Stimulated activated CD4-positive, alpha-beta T cell treated with anti-CD3 and anti-CD28 coated beads, Interleukin-15, amount 100 ng/mL, for 24 hours (primary cell): ENCODE results near the gene RBCK1.

Source experiments
- DNase-seq: peaks from one replicate; pipeline ENCODE4 v3.0.0-alpha.2; 2020

The RBCK1 gene

DNA sequence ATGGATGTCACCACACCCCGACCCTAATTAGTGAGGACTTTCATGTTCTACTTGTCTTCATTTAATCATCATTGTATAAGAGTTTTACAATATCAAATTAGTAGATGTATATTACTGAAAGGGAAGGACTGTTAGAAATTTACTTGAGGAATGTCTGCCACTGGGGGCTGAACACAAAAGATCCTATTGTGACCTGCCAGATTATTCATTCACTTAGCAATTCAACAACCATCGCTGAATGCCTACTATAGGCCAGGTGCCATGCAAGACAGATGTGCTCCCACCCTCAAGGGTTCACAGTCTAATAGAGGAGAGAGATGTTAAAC lies 8.0 kb upstream of the RBCK1 start:
- DNase-seq: no peak

DNA sequence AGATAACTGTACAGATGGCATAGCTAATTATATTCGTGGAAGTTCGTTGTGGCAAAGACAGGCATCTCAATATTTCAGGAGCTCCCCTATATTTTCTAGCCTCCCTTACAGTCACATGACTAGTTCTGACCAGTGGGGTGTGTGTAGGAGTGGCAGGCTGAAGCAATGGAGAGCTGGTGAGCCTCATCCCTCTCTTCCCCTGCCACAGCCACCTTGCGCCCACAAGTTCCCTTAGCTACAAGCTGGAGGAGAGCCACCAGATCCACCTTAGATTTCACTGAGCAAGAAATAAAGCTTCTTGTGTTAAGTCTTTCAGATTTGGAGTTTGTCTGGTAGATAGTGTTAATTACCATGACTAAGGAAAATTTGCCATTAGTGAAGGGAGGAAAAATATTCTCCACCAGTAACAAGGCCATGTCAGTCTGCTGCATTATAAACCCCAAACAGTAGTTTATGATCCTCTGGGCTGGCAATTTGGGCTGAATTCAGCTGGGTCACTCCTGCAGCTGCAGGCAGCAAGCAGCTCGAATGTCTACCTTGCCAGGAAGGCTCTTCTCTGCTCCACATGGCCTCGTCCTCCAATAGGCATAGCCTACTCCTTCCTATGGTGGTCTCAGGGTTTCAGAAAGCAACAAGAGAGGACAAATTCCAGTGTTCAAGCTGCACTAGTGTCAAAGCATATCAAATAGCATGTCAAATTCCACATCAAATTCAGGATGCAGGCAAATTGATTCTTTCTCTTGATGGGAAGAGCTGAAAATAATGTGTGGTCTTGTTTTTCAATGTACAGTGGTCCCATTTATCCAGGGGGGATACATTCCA lies 7.4 kb upstream of the RBCK1 start:
- DNase-seq: no peak

DNA sequence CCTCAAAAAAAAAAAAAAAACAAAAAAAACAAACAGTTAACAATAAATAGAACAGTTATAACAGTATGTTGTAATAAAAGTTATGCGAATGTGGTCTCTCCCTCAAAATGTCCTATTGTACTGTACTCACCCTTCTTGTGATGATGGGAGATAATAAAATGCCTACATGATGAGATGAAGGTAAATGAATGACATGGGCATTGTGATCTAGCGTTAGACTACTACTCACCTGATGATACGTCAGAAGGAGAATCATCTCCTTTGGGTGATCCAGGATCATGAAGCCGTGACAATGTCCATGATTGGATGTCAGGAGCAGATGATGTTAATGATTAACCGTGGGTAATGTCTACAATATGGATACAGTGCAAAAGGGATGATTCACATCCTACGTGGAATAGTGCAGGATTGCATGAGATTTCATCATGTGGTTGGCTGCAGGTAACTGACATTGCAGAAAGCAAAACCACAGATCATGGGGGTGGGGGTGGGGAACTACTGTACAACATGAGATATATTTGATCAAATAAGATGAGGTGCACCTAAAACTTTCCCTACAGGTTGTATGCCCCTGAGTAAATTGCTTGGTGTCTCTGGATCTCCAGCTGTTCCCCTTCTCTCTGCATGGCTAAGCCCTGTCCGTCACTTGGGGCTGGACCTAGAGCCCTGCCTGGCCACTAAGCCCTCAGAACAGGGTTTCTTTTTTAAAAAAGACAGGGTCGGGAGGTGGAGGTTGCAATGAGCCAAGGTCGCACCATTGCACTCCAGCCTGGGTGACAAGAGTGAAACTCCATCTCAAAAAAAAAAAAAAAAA lies 6.2 kb upstream of the RBCK1 start:
- no peak for DNase-seq

DNA sequence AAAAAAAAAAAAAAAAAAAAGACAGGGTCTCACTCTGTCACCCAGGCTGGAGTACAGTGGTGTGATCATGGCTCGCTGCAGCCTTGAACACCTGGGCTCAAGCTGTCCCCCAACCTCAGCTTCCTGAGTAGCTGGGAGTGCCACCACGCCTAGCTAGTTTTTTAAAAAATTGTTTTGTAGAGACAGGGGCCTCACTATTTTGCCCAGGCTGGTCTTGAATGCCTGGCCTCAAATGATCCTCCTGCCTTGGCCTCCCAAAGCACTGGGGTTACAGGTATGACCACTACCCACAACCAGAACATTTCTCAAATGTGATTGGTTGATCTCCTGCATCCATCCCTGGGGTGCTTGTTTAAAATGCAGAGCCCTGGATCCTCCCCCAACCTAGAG lies 5.6 kb upstream of the RBCK1 start:
- DNase-seq: no peak

DNA sequence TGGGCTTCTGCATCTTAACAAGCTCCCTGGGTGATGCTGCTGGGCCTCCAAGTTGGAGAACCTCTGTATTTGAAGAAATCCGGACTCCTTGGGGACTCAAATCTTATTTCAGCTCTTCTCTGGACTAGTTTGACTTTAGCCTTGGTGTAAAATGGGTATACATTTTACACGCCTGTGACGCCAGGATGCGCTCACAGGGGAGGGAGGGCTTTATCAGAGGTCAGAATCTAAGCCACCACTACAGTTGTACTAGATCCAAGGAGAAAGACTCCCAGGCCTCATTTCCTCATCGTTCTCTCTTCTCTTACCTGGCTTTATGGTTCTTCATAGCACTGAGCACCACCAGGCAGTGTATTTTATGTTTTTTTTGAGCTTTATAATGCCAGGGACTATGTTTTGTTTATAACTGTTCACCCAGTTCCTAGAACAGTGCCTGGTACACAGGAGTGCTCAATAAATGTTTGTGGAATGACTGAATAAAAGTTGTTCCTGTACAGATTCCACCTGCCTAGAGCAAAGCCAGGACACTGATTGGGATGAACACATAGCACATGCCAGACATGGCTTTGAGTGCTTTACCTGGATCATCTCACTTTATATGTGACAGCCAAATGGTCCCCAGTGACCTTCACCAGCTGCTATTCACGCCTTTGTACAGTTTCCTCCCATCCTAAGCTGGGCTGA lies 5.1 kb upstream of the RBCK1 start:
- DNase-seq: no peak

DNA sequence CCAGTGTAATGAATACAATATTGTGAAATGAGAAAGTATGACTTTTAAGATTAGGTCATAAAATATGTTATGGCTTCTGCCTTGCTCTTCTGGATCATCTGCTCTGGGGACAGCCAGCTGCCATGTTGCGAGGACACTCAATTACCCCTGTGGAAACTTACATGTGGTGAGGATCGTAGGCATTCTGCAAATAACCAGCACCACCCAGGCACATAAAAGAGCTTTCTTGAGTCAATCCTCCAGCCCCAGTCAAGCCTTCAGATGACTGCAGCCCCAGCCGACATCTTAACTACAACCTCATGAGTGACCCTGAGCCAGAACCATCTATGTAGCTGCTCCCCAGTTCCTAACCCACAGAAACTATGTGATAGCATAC lies 4.5 kb upstream of the RBCK1 start:
- DNase-seq: no peak

DNA sequence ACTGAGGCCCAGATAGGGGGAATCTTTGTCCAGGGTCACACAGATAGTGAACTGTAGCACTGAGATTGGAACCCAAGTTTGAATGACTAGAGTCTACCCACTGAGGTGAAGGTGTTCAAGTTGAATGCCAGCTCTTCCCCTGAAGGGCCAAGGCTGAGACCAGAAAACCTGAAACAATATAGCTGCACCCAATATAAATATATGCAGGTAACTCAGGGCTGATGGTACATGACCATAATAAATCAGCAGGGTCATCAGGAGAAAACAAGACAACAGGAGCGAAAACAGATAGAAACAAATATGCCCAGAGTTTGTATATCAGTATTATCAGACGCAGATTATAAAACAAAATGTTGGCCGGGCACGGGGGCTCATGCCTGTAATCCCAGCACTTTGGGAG lies 4.0 kb upstream of the RBCK1 start:
- no peak for DNase-seq

DNA sequence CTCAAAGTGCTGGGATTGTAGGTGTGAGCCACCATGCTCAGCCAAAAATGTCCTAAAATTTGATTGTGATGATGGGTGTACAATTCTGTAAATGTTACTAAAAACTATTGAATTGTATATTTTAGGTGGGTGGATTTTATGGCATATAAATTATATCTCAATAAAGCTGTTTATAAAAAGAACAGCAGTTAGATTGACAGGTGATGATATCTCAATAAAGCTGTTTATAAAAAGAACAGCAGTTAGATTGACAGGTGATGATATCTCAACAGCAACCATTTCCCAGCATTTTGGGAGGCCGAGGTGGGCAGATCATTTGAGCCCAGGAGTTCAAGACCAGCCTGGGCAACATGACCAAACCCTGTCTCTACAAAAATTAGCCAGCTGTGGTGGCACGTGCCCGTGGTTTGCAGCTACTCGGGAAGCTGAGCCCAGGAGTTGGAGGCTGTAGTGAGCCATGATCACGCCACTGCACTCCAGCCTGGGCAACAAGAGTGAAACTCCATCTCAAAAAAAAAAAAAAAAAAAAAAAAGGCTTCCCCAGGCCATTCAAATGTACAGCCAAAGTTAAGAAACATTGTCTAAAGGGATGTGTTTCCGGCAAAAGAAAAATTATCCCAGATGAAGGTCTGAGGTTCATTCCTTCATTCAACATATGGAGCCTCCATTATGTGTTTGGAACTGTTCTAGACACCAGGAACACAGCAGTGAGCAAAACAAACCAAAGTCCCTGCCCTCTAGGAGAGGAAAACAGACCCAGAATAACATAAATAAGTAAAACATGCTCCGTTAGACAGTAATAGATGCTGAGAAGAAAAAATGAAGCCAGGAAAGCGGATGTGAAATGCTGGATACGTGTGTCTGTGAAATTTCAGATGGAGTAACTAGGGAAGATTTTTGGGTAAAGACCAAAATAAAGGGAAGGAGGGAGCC lies 1.6 kb upstream of the RBCK1 start:
- DNase-seq: no peak

DNA sequence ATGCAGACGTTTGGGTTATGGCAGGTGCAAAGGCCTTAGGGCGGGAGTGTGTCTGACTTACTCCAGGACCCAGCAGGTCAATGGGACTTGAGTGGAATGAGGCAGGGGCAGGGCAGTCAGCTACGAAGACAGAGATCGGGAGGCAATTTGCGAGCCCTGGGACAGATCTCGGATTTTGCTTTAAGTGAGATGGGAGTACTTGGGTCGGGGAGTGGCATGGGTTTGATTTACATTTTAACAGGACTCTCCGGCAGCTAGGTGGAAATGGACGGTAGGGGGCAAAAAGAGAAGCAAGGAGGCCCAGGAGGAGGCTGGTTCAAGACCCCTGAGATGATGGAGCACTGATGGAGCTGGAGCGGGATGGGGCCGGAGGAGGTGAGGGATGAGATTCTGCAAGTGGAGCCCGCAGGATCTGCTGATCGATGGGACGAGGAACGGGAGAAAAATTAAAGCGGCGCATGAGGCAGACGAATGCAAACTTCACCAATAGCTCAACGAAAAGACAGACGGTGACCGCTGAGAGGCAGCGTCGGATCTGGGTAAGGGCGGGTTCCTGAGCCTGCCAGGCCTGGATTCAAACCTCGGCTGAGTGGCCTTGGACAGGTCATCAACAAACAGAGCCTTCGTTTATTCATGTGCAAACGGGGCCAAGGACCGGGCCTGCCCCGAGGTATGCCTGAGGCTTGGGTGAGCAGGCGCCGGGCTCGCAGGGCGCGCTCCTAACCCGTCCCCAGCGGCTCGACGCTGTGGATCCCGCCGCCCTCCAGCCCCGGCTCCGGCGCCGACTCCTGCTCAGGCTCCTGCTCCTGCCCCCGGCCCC lies 756 bp upstream of the RBCK1 start:
- peak; percentile 80 for DNase-seq

DNA sequence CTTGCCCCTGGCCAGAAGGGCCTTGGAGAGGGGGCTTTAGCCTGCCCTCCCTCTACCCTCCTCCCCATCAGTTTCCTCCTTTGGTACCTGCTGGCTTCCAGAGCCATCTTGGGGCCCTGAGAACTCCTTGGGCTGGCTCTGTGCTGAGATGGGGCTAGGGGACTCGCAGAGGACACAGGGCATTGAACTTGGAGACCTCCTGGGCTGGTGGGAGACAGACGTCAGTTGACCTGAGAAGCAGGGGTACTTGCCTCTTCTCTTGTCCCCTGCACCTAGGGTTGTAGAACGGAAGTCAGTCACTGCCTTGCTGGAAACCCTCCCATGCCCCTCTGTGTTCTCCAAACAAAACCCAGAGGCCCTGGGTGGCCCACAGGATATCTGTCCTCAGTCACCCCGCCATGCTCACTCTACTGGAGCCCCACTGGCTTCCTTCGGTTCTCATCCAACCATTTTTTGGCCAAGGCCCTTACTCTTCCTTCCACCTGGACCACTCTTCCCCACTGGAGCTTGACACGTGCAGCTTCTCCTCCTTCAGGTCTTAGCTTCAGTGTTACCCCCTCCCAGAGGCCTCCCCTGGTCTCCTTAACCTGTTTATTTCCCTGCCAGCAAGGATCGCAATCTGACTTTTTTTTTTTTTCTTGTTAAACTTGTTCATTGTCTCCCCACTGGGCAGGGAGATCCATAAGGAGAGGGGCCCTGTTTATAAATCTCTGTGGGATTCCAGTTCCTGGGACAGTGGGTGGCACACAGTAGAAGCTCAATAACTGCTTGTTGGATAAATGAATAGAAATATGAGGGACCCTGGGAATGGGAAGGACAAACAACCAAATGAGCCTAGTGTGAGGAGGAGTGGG lies 971 bp downstream of the RBCK1 start:
- DNase-seq: peak; percentile 41

DNA sequence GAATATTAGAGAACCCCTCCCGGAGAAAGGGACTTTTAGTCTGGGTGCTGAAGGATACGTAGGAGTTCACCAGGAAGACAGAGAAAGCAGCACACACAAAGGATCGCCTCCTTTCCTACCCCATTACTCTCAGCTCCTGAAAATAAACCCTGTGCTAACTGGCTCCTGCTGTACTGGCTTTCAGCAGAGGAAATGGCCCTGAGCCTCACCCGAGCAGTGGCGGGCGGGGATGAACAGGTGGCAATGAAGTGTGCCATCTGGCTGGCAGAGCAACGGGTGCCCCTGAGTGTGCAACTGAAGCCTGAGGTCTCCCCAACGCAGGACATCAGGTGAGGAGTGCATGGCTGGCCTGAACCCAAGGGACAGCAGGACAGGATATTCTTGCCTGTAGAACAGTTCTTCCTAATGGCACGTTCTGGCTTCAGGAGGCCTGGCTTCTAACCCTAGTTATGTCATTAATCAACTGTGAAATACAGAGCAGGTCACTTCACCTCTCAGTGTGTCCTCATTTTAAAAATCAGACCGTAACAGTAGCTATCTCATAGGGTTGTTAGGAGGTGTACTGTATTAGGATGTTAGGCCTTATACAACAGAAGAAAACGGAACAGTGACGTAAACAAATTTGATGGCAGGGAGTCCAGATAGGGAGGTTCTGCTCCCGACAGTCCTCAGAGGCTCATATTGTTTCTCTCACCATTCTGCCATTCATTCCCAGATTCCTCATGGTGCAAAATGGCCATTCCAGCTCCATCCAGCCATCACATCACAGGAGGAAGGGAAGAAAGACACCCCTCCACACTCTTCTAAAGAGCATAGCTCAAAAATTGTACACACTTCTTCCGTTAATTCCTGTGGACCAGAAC lies 1.8 kb downstream of the RBCK1 start:
- no peak for DNase-seq

DNA sequence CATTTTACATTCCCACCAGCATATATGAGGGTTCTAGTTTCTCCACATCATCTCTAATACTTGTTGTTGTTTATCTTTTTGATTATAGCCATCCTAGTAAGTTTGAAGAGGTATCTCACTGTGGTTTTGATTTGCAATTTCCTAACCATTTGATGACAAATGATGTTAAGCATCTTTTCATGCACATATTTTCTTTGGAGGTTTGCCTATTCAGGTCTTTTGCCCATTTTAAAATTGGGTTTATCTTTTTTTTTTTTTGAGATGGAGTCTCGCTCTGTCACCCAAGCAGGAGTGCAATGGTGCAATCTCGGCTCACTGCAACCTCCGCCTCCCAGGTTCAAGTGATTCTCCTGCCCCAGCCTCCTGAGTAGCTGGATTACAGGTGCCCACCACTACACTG lies 4.0 kb downstream of the RBCK1 start:
- DNase-seq: no peak

DNA sequence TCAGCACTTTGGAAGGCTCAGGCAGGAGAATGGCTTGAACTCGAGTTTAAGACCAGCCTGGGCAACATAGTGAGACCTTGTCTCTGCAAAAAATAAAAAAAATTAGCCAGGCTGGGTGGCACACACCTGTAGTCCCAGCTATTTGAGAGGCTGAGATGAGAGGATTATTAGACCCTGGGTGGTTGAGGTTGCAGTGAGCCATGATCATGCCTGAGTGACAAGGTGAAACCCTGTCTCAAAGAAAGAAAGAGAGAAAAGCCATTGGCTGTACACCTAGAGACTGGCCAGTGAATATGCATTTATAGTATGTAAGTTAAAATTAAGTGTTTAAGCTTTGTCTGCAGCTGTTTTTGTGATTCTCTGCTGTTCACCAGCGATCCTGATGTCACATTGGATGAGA lies 6.1 kb downstream of the RBCK1 start:
- DNase-seq: no peak

DNA sequence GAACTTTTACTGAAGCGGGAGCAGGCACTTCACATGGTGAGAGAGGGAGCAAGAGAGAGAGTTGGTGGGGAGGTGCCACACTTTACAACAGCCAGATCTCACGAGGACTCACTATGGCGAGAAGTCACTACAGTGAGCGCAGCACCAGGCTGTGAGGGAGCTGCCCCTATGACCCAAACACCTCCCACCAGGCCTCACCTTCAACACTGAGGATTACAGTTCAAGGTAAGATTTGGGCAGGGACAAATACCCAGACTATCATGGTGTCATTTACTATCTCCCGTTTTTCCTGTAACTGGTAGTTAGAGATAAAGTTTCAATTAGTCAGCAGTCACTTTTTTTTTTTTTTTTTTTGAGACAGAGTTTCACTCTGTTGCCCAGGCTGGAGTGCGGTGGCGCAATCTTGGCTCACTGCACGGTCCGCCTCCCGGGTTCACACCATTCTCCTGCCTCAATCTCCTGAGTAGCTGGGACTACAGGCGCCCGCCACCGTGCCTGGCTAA lies 7.8 kb downstream of the RBCK1 start:
- DNase-seq: no peak

DNA sequence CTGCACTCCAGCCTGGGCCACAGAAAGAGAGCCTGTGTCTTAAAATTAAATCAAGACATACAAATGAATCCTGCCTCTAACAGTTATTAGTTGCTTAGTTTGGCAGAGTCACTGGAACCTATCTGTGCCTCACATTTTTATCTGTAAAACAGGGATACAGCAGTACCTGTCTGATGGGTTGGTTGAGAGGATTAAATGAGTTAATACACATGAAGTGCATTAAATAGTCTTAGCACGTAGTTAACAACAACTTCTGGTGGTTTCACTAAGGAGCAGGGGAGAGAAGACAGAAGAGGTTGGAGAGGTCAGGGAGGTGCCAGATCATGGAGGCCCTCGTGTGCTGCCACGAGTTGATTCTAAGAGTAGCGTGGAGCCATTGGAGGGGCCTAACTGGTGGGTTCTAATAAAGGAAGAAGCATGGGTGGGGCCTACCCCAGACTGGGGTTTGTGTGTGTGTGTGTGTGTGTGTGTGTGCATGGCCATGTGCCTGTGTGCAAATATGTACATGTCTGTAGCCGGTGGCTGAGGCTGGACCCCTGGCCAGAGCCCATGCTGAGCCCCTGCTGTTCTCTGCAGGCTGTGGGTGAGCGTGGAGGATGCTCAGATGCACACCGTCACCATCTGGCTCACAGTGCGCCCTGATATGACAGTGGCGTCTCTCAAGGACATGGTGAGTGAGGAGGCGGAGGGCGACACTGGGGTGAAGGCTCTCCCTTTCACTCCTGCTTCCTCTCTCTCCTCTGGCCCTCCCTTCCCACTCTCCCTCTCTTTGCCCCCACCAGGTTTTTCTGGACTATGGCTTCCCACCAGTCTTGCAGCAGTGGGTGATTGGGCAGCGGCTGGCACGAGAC lies 9.1 kb downstream of the RBCK1 start:
- DNase-seq: no peak

DNA sequence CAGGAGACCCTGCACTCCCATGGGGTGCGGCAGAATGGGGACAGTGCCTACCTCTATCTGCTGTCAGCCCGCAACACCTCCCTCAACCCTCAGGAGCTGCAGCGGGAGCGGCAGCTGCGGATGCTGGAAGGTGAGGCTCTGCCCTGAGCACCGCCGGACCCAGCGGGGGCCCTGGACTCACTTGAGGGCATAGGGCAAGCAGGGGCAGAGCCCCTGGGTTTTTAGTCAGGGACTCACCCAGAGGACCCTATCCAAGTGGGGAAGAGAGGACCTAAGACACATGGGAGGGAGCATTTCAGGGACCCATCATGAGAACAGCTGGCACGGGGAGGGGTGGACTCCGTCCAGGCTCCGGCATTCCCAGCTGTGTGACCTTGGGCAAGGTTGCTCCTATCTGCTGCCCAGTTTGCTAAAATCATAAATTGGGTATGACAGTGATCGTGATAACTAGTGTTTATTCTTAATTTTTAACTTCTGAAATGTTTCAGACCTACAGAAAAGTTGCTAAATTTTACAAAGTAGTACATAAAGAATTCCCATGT lies 9.8 kb downstream of the RBCK1 start:
- no peak for DNase-seq

DNA sequence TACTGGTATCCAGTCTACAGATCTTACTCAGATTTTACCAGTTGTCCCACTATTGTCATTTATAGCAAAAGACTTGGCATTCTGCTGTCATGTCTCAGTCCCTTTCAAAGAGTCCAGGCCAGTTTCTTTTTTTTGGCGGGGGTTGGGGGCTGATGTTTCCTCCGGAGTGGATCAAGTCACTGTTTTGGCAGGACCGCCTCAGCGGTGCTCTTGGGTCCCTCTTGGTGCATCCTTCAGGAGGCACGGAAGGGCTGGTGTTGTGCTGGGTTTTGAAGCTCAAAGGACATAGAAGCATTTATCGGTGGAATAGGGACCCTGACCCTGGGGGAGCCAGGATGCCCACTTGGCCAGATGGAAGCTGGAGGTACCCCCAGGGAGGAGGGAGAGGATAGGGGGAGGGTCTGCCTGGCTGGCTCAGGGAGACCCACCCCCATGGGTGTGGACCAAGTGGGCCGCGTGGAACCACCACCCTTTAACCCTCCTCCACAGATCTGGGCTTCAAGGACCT lies 10.8 kb downstream of the RBCK1 start:
- DNase-seq: no peak

DNA sequence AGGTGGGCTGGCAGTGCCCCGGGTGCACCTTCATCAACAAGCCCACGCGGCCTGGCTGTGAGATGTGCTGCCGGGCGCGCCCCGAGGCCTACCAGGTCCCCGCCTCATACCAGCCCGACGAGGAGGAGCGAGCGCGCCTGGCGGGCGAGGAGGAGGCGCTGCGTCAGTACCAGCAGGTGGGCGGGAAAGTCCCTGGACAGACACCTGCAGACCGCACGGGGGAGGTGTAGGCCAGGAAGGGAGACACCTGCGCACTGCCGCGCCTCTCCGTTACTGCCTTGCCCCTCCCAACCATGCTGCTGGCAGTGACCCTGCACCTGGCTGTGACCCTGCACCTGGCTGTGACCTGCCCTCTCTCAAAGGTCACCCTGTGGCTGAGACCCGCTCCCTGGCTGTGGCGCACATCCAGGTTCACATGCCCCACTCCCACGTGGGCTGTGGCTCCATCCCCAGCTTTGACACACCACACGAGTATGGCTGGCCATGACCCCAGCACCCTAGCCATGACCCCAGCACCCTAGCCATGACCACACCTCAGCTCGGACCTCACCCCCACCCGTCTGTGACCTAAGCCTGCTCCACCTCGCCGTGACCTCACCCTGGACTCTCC lies 11.6 kb downstream of the RBCK1 start:
- no peak for DNase-seq
